Measurements from ENCODE around the gene APOA5.
A peak's percentile ranks its signal among the peaks of the same experiment; 100 is the strongest.
"Not testable (repeated sequence)": the region's sequence is repeated elsewhere in the genome, so short reads cannot be mapped to it uniquely, and the experiment has no call there.

APOA5 gene

GRCh38 chr11:116774661-116775060, 17.0 kb downstream of the APOA5 start:
- Histone ChIP-seq H3K4me3 (ENCODE audit: low read length) (no peak overlapping the region), H3K9me3 (ENCODE audit: control insufficient read depth, low read length) (no peaks in the 10 kb centered on the region), H3K36me3 (ENCODE audit: control insufficient read depth, insufficient read depth, low read length) (peaks cover 22% of the 10 kb centered on the region), H3K9ac (ENCODE audit: low read length) (no peak overlapping the region), H3K27me3 (ENCODE audit: control insufficient read depth, insufficient read depth, low read length) (no peaks in the 10 kb centered on the region), H3K4me1 (ENCODE audit: control insufficient read depth, insufficient read depth, low read length) (peaks cover 9% of the 10 kb centered on the region)

DNA sequence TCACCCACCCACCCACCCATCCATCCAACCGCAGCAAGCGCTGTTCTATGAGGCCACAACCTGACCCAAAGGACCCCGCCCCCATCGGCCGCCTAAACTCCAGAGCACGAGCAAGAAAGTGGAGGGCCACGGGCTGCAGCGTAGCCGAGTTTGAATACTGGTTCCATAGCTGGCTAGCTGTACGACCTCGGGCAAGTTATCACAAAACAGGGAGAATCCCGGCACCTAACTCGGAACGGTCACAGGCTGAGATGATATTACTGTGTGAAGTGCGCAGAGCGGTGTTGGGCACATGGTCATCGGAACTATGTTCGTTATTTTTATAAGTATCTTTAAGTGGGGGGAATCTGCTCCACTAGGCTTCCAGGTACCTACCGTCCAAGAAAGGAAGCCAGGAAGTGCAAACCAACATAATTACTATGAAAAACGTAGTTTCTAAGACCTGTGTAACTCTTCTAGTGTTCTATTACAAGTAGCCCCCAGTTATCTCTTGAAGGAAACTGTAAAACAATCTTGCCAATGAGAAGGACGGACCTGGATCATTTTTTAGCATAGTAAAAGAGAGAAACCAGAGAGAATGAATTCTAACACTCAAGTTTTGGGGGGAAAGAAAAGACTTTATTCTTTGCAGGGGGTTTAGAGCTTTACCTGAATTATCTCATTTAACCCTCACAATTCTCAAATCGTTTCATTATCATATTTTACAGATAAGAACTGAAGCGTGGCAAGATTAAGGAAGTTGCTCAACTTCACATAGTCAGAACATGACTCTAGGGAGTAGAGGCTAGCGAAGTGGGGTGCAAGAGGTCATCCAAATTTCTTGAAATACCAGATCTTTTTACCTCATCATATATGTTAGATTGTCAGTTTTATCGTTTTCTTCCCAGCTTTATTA, 18.2 kb downstream of the APOA5 start:
- Histone ChIP-seq H3K27me3 (ENCODE audit: control insufficient read depth, insufficient read depth, low read length) (no peaks in the 10 kb centered on the region), H3K9ac (ENCODE audit: low read length) (peak overlapping the region; percentile 67), H3K4me1 (ENCODE audit: control insufficient read depth, insufficient read depth, low read length) (peaks cover 9% of the 10 kb centered on the region), H3K9me3 (ENCODE audit: control insufficient read depth, low read length) (no peaks in the 10 kb centered on the region), H3K36me3 (ENCODE audit: control insufficient read depth, insufficient read depth, low read length) (peaks cover 16% of the 10 kb centered on the region), H3K4me3 (ENCODE audit: low read length) (peak overlapping the region; percentile 69)

- Histone ChIP-seq H3K4me1 (ENCODE audit: control insufficient read depth, insufficient read depth, low read length) (peaks cover 9% of the 10 kb centered on the region), H3K4me3 (ENCODE audit: low read length) (peak within 1 kb of the TSS; percentile 85), H3K36me3 (ENCODE audit: control insufficient read depth, insufficient read depth, low read length) (peaks cover 8% of the 10 kb centered on the region), H3K9ac (ENCODE audit: low read length) (peak within 1 kb of the TSS; percentile 82), H3K27me3 (ENCODE audit: control insufficient read depth, insufficient read depth, low read length) (no peaks in the 10 kb centered on the region), H3K9me3 (ENCODE audit: control insufficient read depth, low read length) (no peaks in the 10 kb centered on the region)
These were observed 19.1 kb downstream of the APOA5 start, which contains the start of gene BUD13 for GRCh38 chr11:116772443-116773202. Gene BUD13 (minus strand): TSS chr11:116772987. CDS start chr11:116772964, 23 bp downstream.

- peaks cover 9% of the 10 kb centered on the region for H3K4me1 ChIP-seq (ENCODE audit: control insufficient read depth, insufficient read depth, low read length)
- H3K9ac ChIP-seq (ENCODE audit: low read length), result peak overlapping the region; percentile 82
- H3K4me3 ChIP-seq (ENCODE audit: low read length), result peak overlapping the region; percentile 85
- no peaks in the 10 kb centered on the region for H3K27me3 ChIP-seq (ENCODE audit: control insufficient read depth, insufficient read depth, low read length)
- peaks cover 5% of the 10 kb centered on the region for H3K36me3 ChIP-seq (ENCODE audit: control insufficient read depth, insufficient read depth, low read length)
- no peaks in the 10 kb centered on the region for H3K9me3 ChIP-seq (ENCODE audit: control insufficient read depth, low read length)
These were observed 19.7 kb downstream of the APOA5 start for GRCh38 chr11:116771935-116772334.

DNA sequence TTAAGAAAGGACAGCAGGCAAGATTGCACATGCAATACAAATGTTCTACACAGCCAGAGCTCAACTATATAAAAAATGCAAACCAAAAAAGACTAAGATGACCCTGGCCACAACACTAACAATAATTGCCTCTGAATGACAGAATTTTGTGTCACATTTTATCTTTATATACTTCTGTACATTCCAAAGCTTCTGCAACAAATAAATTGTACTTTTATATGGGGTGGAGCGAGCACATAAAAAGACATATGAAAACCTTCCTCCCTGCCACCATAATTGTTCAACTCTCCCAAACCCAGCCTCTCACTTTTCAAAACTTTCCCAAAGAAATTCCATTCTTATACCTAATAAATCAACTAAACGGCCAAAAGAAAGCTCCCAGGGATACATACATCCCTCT, 29.5 kb downstream of the APOA5 start:
- Histone ChIP-seq H3K9me3 (ENCODE audit: control insufficient read depth, low read length) (no peaks in the 10 kb centered on the region), H3K36me3 (ENCODE audit: control insufficient read depth, insufficient read depth, low read length) (peaks cover 10% of the 10 kb centered on the region), H3K4me1 (ENCODE audit: control insufficient read depth, insufficient read depth, low read length) (no peaks in the 10 kb centered on the region), H3K27me3 (ENCODE audit: control insufficient read depth, insufficient read depth, low read length) (no peaks in the 10 kb centered on the region), H3K9ac (ENCODE audit: low read length) (no peak overlapping the region), H3K4me3 (ENCODE audit: low read length) (no peak overlapping the region)

GRCh38 chr11:116756044-116756443, 35.6 kb downstream of the APOA5 start:
- not testable (repeated sequence) for H3K9me3 ChIP-seq (ENCODE audit: control insufficient read depth, low read length); H3K36me3 ChIP-seq (ENCODE audit: control insufficient read depth, insufficient read depth, low read length); H3K27me3 ChIP-seq (ENCODE audit: control insufficient read depth, insufficient read depth, low read length); H3K9ac ChIP-seq (ENCODE audit: low read length); H3K4me3 ChIP-seq (ENCODE audit: low read length); H3K4me1 ChIP-seq (ENCODE audit: control insufficient read depth, insufficient read depth, low read length)

GRCh38 chr11:116750070-116750718, 41.5 kb downstream of the APOA5 start:
- no peak overlapping the region for H3K4me3 ChIP-seq (ENCODE audit: low read length)
- H3K4me1 ChIP-seq (ENCODE audit: control insufficient read depth, insufficient read depth, low read length), result no peaks in the 10 kb centered on the region
- H3K9me3 ChIP-seq (ENCODE audit: control insufficient read depth, low read length), result no peaks in the 10 kb centered on the region
- no peaks in the 10 kb centered on the region for H3K27me3 ChIP-seq (ENCODE audit: control insufficient read depth, insufficient read depth, low read length)
- H3K9ac ChIP-seq (ENCODE audit: low read length), result no peak overlapping the region
- H3K36me3 ChIP-seq (ENCODE audit: control insufficient read depth, insufficient read depth, low read length), result peaks cover 4% of the 10 kb centered on the region

DNA sequence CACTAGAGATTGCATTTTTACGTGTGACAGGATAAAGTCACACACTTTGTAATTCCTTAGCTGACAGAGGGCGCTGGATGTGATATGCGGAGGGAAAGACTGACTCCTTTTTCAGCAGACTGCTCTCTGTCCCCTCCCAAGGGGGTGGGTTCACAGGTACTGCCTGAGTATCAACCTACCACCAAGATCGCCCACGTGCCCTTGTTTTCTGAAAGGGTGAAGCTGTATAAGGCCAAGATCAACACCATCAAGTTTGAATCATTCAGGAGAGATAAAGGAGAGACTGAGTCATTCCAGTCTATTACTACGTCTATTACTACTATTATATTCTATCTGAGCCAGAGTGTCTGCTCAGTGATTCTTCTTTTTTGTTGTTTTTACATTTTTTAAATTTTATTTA, 49.6 kb downstream of the APOA5 start:
- no peaks in the 10 kb centered on the region for H3K9me3 ChIP-seq (ENCODE audit: control insufficient read depth, low read length)
- no peaks in the 10 kb centered on the region for H3K27me3 ChIP-seq (ENCODE audit: control insufficient read depth, insufficient read depth, low read length)
- no peak overlapping the region for H3K4me3 ChIP-seq (ENCODE audit: low read length)
- H3K4me1 ChIP-seq (ENCODE audit: control insufficient read depth, insufficient read depth, low read length), result no peaks in the 10 kb centered on the region
- H3K9ac ChIP-seq (ENCODE audit: low read length), result no peak overlapping the region
- no peaks in the 10 kb centered on the region for H3K36me3 ChIP-seq (ENCODE audit: control insufficient read depth, insufficient read depth, low read length)

DNA sequence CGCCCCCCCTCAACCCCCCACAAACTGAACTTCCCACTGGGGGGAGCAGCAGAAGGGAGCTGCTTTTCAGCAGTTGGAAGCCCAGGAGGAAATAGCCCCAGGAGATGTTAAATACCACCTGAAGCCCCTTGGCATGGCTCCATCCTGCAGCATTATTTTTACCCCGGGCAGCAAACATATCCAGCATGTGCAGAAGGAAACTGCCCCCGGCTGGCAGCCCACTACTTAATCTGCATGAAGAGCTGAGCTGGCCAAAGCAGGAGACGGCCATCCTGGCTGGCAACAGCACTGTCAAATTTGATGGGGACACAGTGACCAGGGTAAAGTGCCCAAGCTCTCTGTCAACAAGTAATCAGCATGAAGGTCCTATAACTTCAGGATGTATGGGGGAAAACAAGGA, 50.9 kb downstream of the APOA5 start:
- no peaks in the 10 kb centered on the region for H3K9me3 ChIP-seq (ENCODE audit: control insufficient read depth, low read length)
- H3K4me3 ChIP-seq (ENCODE audit: low read length), result no peak overlapping the region
- no peaks in the 10 kb centered on the region for H3K27me3 ChIP-seq (ENCODE audit: control insufficient read depth, insufficient read depth, low read length)
- H3K36me3 ChIP-seq (ENCODE audit: control insufficient read depth, insufficient read depth, low read length), result no peaks in the 10 kb centered on the region
- H3K9ac ChIP-seq (ENCODE audit: low read length), result no peak overlapping the region
- H3K4me1 ChIP-seq (ENCODE audit: control insufficient read depth, insufficient read depth, low read length), result no peaks in the 10 kb centered on the region
